HT1080 (cell line): Measurements from ENCODE around the gene ZIC4. TPM values are rescaled to one million over a fixed set of nuclear protein-coding genes. Genes with fewer than 3 reads are reported as not detected.

ENCODE experiments used
- DNase-seq: peaks from one replicate; pipeline ENCODE4 v3.0.0-alpha.2; 2015; ENCODE audit warnings: low read depth
- total RNA-seq: library from RNA; depleted of rRNA; stranded (reverse); fragments of >200 nt; shearing (Covaris generic); gene quantifications from 2 replicates; pipeline ENCODE4 v1.2.3, GENCODE V29; 2014

Gene ZIC4
- total RNA-seq, 1 experiment from 2014 or later, result not detected

DNA sequence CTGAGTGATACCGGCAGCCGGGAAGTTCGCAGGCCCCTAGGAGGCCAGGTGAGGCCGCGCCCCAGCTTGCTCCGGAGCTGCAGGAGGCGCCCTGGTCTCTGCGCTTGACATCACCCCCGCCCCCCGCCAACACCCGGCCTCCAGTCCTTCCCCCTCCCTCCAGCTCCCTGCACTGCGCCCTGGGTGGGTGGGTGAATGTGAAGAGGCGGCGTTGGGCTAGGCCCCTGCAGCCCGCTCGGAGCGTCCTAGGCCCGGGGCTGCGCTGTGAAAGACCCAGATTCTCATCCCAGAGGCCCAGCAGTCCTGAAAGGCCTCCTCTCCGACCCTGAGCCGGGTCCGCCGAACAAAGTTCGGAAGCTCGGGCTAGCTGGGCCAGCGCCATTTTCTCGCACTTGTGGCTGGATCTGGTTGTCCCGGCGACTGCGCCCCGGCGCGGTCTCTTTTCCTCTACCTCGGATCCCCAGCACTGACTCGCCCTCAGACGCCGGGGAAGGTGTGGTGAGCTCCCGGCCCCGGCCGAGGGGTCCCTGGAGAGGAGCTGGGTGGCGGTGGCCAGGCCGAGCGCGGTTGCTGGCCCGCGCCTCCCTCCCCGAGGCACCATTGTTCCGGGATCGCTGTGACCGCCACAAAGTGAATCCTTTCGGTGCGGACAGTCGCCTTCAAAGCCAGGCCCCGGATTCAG is 12.9 kb downstream of the ZIC4 start:
- DNase-seq, result no peak

DNA sequence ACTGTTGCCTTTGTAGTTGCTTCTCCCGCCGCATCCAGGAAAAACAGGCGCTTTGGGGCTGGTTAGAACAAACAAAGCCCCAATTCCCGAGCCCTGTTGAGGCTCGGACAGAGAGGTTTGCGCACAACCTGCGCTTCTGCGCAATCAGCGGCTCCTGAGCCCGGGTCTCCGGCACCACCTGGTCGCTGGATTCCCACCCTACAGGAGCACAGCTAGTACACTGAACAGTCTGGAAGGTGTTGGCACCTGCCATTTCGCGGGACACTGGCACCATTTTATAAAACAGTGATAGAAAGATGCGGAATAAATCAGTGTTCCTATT is 13.8 kb downstream of the ZIC4 start:
- no peak for DNase-seq

DNA sequence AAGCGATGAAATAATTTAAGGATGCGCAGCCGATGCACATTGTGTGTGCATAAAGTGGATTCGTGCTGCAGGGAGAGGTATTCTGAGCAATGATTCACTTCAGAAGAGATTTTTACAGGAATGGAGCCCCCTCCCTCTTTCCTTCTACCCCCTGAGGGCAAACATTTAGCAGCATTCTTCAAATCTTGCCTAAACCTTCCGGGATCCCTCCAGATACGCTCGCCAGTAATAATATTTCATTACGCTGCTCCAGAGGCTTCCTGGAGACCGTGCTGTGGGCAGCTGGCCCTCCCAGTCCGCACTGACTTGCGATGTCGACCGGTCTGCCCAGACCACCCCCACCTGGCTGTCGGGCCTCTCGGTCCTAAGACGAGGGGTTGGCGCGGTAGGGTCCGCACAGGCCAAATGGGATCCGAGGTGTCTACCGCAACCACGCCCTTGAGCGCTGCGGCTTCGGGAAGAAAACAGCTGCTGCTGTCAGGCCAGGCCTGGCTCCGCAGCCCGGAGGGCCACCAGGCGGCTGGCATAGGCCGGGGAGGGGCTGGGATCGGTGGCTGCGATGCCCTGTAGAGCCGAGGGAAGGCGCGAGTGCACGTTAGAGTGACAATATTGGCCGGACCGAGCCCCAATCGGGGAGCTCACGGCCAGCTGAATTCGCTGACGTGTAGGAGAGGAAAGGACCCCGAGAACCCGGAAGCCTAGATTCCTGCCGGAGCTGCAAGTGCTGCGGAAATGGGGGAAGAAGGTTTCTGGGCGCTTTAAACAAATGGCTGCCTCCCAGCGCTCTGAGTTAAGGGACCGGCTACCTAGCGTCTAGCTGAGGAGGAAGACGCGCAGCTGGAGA is 14.3 kb downstream of the ZIC4 start:
- no peak for DNase-seq

DNA sequence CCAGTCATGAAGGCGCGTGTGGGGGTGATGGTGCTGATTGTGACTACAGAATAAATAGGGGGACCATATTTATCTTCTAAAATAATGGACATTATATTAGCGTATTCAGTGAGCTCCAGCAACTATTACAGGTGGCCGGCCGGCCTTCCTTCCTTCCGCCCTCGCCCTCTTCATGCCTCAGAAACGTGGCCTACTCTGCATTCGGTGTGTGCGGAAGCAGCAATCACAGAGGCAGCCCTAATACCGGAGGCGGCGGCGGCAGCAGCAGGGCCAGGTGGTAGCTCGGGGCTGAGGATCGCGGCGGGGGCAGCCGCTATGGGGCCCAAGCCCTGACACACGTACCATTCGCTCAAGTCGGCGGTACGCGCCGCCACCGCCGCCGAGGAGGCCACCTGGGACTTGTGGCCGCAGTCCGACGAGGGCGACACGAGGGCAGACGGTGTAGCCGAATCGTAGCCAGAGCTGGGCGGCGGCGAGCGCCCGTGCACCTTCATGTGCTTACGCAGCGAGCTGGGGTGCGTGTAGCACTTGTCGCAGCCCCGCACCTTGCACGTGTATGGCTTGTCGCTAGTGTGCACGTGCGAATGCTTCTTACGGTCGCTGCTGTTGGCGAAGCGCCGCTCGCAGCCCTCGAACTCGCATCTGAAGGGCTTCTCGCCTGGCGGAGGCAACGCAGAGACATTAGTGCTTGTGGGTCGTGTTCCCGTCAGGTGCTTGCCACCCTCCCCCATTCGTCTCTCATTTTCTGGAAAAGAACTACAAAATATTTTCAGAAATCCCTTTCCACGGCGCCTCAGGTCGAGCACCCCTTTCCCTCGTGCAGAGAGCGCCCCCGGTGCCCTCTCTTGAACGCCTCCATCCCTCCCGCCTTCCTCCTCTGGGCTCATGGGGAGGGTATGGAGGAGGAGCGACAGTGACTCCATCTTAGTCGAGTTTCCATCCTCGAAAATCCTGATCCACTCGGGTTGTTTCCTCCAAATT is 15.5 kb downstream of the ZIC4 start:
- no peak for DNase-seq

DNA sequence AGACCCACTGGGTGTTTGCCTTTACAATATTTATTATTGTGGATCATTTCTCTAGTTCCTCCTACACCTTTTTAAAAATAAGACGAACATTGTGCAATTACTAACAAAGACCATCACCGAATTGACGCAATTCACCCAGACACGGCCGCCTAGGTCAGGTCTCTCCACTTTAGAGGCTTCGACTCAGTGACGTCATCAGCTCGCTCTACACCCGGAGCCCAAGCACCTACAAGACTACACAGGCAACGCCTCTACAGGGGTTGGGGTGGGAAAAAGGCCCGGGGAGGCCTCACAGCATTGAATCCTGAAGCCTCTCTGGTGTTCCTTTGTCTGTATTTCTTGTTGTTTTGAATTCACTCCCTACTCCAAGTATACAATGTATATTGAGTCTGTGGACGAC is 16.6 kb downstream of the ZIC4 start:
- no peak for DNase-seq

DNA sequence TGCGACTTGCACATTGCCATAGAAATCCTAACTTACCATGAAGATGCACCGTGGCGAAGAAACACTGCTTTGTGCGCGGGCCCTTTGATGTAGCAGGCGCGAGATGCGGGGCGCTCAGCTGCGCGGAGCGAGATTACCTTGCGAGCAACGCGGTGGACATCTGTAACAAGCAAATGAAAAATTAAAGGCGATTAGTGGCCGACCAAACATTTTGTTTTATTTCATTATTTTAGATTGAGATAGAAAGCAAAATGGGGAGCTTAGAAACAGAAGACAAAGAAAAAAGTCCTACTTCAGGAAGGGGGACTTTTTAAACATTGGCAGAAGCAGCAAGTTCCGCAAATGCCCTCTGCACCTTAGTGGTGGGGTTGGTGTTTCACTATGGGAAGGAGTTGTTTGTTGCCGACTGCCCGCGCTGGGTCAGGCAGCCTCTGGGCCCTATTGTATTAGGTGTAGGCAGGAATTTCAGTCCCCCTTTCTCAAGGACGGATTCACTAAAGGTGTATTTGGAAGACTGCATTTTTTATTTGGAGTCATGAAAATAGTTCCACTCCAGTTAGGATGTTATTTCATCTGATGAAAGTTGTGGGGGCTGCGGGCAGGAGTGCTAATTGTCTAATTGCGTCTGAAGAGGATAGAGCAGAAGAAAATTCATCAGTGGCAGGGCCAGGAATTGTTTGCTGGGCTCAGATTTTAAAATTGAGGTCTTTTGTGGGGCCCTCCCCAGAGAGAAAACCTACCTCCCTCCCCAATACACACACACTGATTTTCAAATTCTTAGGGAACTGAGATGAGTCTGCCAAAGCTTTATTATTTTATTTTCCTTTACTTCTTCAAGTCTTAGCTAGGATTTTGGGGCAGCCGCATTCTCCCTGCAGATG is 17.4 kb downstream of the ZIC4 start:
- DNase-seq, result no peak

DNA sequence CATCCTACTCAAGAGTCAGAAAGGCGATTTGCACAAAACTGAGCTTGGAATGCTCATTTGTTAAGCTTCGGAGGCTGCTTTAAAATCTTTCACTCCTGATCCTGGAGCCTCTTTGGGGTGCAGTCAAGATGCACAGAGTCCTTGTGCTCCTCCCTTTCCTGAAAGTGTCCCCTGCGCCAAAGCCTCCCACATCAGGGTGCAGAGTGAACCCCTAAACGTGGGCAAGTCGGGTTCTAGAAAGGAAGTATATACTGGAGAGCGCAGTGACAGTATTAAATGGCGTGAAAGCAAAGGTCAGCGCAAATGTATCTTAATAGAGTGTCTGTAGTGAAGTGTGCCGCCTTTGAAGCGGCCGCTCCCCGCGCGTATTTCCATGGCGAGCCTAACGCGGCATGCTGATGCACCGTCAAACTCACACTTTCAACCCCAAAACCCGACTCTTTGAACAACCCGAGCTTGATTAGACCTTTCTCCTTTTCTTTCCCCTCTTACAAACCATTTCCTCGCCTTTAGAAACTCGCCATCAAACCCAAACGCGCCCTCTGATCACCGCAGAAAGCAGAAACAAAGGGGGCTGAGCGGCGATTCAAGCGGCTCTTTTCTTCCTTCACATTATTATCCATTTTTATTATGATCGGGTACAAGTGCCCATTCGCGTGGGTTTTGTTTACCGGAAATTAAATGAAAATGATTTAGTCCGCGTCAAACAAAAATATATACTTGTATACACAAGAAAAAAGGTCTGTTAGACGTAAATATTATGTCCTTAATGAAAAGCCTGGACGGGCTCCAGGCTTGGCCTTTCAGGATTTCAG is 18.3 kb downstream of the ZIC4 start:
- DNase-seq, result no peak

DNA sequence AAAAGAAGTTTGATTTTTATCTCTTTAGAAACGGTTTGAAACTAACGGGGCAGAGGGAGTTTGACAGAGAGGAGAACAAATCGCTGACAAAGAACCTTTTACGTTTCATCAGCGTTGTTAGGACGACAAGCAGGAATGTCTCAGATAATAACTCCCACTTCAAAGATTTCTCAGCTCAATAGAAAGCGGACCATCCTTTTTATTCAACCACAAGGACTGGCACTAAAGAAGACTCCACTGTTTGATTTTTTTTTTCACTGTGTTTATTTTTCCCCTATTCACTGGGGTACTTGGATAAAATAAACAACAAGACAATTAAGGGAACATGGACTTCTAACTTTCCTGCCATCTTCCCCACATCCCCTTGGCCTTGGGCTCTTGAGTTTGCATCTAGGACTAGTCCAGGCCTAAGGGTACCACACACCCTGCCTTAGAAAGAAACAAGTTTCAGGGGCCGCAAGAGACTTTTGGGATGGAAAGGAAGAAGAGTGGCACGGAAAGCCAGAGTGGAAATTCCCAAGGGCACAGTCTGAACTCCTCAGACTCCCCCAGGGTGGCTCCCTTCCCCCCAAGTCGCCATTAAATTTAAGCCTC is 19.0 kb downstream of the ZIC4 start:
- no peak for DNase-seq

DNA sequence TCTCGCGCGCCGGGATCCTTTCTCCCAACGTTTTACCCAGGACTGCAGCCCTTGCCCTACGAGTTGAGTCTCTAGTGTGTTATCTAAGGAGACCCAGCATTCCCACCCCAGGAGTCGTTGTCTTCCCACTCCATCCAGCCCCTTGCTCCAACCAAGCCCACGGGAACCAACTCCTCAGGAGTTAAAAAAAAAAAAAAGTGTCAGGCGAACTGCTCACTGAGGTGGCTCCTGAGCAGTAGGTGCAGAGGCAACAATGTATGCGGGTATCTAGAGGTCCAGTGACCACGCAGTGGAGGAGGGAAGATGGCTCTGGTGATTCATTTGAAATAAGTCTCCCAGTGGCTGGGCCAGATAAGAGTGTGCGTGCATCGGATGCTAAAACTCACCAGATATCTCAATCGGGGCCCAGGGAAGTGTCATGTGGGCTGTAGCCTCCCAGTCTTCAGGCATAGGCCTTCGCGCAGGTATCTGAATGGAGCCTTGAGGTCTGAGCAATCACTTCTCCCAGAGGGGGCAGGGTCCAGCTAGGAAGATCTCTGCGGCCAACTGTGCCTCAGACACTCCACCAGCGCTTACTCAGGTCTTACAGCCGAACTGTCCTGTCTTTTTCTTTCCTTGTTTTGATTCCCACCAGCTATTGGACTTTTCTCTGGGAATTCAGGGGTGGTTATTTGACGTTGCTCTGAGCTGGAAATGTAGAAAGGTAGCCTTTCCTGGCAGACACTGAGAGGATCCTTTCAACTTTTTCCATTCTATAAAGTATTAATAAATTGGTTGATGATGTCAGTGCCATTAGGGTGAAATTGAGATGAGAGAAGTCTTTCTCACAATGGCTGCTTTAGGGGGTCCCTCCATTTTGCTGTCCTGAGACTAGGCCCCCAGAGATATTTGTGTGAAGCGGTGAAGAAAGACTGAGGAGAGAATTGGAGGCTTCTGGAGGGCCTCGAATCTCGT is 21.0 kb downstream of the ZIC4 start:
- no peak for DNase-seq

DNA sequence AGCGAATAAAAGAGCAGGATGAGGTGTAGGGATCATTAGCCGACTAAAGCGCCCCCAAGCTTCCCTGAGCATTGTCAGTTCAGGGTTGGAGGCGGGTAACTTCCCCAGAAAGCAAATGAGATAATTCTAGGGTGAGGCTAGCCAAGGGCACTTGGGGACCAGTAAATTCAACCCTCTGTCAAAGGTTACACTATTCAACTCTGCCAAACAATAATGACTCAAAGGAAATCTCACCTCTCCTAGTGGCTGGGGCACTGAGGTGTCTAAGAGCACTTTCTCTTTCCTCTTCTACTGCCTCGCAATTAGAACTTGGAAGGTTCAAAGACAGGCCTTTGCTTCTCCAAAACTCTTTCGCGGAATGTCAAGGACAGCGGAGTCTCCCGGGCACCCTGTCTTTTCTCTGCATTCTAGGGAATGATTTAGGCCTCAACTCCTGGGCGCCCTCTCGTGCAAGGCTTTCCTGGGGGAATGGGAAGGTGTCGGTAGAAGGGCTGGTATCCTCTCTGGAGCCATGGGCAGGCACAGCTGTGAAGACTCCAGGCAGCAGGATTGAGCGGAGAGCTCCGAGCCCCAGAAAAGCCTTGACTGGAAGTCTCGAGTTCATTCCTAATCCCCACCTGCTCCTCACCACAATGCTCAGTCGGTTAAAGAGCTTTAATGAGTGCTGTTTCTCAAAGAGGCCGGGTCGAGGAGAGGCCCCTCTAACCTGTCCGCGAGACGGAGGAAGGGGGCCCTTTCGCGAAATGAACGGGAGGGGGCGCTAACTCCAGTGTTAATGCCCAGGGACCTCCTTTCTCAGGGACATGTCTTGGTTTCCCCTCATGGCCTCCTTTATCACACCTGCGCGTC is 21.9 kb downstream of the ZIC4 start:
- DNase-seq, result no peak

DNA sequence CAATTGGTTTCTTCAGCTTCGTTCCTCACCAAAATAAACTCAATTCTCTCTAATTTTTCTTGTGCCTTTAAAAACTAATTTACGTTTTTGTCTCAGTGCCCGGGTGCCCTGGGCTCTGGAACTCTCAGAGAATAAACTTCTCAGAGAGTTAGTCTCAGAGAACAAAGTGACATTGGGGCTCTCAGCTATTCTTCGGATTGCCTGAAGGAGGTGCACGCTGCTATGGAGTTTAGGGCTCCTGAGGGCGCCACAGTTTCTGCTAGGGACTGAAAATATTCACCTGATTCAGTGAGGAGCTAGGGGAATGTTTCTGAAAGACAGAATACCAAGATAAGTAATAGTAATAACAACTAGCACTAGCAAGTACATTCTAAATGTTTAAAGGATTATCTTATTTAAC is 22.7 kb downstream of the ZIC4 start:
- DNase-seq, result no peak

DNA sequence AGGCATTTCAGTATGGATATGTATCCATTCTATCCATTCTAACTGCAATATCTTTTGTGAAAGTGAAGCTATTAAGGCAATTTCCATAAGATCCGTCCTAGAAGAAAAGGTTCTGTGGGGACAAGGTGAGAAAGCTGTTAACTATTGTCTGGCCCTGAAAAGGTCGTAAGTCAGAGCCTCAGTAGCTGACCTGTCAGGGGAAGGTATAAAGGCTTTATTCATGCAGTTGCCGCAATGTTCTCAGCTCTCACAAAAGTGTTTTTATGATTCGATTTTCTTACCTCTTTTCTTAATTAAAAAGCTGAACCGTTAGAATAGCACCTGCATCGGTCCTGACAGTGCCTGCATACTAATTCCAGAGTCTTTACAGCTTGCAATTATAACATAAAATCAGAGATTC is 24.7 kb downstream of the ZIC4 start:
- no peak for DNase-seq

DNA sequence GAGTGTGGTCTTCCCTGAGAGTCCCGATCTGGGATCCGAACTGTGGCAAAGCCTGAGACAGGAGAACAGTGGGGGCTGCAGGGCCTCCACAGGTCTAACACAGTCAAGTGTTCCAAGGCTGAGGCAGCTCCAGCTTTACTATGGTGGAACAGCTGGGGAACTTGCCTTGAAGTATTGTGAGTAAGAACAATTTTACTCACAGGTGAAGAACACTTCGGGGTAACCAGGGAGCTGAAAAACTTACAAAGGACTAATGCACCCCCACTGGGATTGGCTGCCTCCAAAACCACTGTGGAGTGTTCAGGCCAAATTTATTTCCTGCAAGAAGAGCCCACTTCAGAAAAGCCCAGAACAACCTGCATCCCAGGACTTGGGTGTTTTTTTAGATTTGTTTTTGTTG is 25.4 kb downstream of the ZIC4 start:
- DNase-seq, result no peak

DNA sequence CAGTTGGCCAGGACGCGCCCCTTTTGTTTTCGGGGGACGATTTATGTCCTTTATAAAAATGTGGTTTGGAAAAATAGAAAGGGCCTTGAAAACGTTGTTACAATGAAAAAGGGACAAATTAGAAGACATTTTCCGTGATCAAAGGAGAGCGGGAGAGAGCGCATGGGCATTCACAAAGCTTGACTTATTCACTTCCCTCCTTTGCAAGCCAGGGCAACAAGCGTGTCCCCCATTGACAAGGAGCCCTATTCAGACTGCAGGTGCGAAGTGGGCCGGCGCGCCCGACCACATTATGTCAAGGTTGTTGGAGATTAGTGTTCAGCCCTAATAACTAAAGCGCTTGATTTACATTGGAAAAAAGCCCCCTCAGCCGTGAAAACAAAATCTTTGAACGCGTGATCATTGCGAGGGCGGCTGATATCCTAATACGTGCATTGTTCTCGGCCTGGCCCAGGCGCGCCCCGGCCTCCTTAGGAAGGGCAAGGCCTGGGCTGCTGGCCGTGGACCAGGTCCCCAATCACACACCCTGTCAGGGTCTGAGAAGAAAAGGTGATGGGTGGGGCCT is 25.9 kb downstream of the ZIC4 start:
- no peak for DNase-seq

DNA sequence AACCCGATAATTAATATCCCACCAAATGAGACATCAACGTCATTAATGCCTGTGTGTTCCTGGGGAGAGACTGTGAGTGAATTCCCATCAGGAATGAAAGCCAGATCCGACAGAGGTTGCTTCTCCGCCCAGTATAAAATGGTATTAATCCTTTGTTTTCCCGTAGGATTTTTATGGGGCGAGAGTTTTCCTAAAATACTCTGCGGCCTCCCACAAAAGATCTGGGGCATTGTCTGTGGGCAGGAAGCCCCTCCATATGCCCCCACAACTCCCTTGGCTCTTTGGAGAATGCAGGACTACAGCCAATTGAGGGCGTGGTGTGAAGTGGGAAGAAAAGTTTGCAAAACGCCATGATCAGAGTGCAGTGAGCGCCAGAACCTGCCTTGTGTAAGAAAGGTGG is 26.7 kb downstream of the ZIC4 start:
- no peak for DNase-seq

DNA sequence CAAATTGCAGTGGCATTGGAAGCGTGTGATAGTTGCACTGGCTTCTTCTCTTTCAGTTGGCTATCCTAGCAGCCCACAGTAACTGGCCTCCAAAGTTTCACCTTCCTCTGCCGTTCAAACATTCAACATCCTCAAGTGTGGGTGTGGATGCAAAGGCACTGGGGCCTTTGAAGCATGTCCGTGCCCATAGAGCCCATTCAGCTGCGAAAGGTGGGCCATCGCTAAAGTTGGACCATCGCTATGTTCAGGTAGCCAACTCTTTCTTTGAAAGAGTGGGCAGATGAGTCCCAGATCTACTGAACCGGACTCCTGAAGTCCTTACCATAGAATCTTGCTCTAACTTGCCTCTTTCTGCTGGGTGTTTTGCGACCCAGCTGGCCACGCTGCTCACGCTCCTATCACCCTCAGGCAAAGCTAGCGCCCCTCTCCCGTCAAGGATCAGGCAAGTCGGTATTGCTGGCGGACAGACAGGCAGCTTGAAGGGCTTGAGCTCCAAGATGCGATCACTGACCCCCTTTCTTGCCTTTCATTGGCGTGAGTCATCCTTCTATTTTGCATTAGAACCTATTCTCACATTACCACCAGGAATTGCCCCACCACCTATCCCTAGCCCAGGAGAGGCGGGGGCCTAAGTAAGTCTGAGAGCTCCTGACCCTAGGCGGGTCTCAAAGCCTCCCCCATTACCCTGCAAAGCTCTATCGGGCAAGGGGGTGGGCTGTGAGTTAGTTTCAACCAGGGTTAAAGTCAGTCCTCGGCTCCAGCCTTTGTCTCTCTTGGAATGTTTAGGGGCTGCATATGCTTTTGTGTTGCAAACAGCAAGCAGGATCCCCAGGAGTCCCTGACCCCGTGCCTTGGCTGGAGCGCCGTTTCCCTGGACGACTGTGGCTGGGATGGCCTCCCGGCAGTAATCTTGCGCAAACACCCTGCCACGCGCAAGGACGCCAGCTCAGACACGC is 28.7 kb downstream of the ZIC4 start:
- DNase-seq, result no peak
